SKM-1 treated with dmso at 0.1 percent for 144 hours (cell line): ENCODE data around the gene KIAA2012.

Experiments used
- DNase-seq: peaks from one replicate; lab custom pipeline; 2025; ENCODE audit not compliant: unreplicated experiment; lab: John Stamatoyannopoulos, UW

The KIAA2012 gene

DNA sequence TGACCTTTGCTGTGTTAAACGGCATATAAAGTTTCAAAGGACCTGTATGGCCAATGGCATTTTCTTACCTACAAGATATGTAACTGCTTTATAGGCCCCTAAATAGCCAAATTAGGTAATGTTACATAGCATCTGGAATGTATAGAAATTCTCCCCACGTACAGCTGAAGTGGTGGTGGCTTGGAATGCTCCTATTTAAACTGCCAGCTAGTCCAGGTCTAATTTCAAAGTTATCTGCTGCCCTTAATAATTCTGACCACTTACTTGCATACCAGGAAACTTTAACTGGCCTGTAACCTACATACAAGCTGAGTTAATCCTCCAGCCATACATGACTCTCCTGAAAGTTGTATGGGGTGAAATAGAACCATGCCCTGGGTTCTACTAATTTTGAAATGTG lies 1.3 kb downstream of the KIAA2012 start:
- DNase-seq, result no peak

DNA sequence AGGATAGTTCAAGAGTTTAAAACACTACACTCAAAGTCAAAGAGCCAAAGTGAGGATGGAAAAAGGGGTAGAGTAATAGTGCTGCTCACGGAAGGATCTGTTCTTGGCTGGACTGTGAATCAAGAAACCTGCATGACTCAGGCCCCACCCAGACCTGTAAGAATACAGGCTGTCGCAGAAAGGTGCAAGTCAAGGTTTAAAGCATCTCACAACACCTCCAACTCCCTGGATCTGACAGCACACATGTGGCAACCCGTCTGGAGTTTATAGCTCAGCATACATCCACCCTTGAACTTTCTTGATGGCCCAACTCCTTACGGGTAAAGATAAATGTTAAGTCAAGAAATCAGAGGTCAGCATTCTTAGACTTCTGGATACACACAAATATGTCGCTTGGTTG lies 6.3 kb downstream of the KIAA2012 start:
- DNase-seq, result no peak

DNA sequence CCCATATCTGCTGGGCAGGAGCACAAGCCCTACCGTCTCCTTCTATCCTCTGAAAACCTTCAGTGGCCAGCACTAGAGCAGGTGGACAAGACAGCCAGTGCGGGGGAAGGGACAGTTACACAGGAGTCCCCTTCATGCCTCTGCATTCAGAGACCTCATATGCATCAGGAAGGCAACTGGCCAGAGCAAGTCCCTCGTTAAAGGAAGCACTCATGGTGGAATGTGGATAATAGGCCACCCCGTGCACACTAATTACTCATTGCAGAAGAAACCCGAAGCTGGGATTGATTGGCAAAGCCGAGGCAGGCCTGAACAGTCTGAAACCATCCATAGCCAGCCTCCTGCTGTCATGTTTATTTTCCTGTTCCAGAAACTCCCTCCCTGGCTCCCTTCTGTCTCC lies 11.2 kb downstream of the KIAA2012 start:
- no peak for DNase-seq

- DNase-seq, result no peak
These were observed 15.7 kb downstream of the KIAA2012 start for GRCh38 chr2:202088777-202089176.

GRCh38 chr2:202090530-202090929 lies 17.5 kb downstream of the KIAA2012 start:
- no peak for DNase-seq

DNA sequence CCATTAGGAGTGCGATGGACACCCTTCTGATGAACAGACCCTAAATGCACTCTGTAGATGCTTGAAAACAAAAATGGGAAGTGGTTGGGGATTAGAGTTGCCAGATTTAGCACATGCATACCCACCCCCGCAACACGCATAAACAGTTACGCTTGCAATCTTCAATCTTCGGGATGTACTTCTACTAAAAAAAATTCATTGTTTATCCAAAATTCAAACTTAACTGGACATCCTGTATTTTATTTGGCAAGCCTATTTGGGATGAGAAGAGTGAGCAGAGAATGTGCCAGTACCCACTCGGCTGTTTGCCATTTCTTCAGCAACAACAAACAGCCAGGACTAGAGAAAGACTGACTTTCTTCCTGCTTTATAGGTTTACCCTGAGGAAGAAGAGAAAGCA lies 18.4 kb downstream of the KIAA2012 start:
- DNase-seq, result no peak

DNA sequence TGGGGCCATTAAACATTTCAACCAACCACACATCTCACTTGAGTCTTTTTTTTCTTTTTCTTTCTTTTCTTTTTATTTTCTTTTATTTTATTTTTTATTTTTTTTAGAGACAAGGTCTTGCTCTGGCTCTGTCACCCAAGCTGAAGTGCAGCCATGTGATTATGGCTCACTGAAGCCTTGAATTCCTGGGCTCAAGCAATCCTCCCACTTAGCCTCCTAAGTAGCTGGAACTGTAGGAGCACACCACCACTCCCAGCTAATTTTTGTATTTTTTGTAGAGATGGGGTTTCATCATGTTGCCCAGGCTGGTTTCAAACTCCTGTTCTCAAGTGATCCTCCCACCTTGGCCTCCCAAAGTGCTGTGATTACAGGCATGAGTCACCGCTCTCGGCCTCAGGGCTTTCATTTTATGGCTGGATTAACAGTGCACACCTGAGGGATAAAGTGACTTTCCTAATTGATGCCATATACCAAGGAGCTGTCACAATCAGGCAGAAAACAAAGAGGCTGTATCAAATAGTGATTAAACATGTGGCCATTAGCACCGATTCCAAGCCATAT lies 21.5 kb downstream of the KIAA2012 start:
- DNase-seq, result no peak

- no peak for DNase-seq
These were observed 22.2 kb downstream of the KIAA2012 start for GRCh38 chr2:202095235-202095634.

GRCh38 chr2:202096736-202097135 lies 23.7 kb downstream of the KIAA2012 start:
- DNase-seq, result no peak

DNA sequence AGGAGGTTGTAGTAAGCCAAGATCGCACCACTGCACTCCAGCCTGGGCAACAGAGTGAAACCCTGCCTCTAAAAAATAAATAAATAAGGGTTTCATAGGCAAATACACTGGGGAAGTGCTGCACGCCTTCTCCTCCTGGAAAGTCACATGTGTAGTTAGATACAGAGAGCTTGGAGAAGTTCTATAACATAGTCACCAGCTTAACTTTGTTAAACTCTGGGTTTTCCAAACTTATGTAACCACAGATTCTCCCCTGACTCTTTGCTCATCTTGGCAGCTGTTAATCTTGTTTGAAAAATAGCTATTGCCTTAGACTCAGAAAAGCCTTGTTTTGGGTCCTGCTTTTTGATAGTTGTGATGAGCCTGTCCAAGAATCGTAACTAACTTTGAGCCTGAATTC lies 25.2 kb downstream of the KIAA2012 start:
- no peak for DNase-seq

DNA sequence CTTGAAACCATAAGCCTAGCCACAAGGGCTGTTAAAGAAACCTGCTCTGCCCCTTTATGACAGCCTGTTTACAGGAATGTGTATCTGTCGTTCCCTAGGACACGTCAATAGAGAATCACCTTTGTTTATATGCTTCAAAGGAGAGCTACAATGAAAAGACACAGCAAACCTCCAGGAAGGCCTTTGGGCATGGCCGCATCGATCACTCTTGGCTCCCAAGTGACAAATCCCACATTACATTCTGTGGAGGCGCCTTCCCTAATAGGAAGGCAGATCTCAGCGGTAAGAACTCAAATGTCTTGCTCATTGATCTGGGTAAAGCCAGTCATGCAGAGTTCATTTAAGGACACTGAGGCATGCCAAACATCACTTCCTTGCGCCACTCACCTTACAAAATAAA lies 26.5 kb downstream of the KIAA2012 start:
- no peak for DNase-seq

- DNase-seq, result no peak
These were observed 27.1 kb downstream of the KIAA2012 start for GRCh38 chr2:202100176-202100575.

- no peak for DNase-seq
These were observed 28.0 kb downstream of the KIAA2012 start for GRCh38 chr2:202101026-202101579.

DNA sequence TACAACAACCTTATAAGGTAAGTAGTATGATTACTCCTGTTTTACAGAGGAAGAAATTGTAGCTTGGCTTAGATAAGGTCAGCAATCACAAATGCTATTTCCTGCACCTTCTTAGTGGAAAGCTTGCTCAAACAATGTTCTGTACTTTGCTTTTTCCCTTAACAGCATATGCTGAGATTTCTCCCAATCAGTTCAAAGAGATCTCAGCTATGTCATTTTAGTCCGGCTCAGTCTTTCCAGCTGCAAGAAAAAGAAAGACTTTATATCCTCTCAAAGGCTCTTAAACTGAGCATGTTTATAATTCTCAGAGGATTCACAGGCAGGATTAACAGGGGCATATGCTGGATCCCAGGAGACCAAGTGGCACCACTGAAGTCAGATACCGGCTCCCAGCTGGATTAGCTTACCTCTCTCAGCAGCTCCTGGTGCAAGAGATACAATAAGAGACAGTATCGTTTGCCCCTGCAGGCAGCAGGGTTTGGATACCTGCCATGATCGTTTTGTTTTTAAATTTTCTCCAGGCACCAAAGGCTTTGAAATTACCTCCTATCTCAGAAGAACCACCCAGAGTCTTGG lies 29.5 kb downstream of the KIAA2012 start:
- DNase-seq, result no peak

GRCh38 chr2:202104286-202104870 lies 31.3 kb downstream of the KIAA2012 start:
- peak; percentile 16 for DNase-seq

DNA sequence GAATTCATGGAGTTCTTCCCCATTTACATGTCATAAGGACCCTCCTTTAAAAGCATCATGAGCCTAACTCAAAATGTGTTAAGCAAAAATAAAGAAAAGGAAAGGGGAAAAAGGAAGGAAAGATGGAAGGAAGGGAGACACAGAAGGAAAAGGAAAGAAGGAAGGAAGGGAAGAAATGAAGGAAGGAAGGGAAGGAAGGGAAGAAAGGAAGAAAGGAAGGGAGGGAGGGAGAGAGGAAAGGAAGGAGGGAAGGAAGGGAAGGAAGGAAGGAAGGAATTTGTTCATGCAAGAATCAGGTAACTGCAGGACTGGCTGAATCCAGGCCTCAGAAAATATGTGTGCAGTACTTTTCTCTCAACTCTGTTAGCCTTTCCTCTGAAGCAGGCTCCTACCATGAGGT lies 32.0 kb downstream of the KIAA2012 start:
- no peak for DNase-seq

- no peak for DNase-seq
These were observed 35.3 kb downstream of the KIAA2012 start for GRCh38 chr2:202108345-202108744.

DNA sequence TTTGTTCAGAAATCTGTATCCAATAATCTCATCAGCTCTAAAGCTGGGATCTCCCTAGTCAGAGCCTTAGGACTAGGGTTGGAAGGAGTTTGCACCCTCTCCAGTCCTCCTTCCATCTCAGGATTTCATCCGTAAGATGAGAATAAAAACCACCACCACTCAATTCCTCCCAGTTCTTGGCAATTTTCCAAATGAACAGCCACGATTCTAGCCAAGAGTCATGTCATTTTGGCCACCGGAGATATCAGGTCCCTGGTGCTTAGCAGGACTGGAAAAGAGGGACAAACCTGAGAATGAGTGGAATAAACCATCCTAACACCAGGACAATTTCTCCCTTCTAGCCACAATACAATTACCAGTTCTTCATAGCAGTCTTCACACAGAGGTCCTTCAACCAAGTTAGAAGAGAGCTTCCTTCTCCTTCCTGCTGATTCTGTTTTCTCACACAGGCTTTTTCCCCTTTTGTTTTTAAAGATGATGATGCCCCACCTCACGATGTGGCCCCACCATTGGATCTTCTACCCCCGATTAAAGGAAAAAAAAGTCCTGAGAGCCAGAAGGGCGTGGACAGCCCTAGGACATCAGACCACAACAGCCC lies 36.2 kb downstream of the KIAA2012 start:
- DNase-seq, result no peak

- DNase-seq, result no peak
These were observed 36.7 kb downstream of the KIAA2012 start for GRCh38 chr2:202109737-202110184.

- no peak for DNase-seq
These were observed 37.4 kb downstream of the KIAA2012 start for GRCh38 chr2:202110491-202110890.

GRCh38 chr2:202112041-202112440 lies 39.0 kb downstream of the KIAA2012 start:
- no peak for DNase-seq

DNA sequence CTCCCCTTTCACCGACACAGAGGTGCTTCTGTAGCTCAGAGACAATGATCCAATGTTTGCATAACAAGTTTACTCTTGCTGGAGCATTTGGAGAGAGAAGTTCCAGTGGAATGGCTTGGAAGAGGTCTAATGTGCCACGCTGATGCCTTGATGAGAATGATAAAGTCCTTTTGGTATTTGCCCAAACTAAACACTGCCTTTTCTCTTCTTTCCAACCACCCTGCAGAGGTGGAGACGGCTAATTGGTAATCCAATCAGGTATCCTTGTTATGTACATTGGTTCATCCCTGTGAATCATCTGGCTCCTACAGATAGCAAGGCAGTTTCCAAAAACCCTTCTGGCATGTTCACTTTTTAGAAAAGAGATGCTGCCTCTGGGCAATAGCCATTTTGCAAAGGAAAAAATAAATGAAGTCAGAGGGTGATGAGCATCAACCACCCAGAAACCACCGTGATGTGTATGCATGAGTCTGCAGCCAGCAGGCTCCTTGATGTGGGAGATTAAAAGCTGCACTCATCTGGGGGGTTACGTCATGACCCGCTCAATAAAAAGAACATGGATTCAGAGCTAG lies 40.6 kb downstream of the KIAA2012 start:
- no peak for DNase-seq
